GM23338 (cell line): Measurements from ENCODE around the gene CMSS1. TPM values are rescaled to one million over a fixed set of nuclear protein-coding genes. Genes with fewer than 3 reads are reported as not detected.

ENCODE experiments used
- ATAC-seq: fragments of 200-7000 bp; cut with Tn5 transposase; 3 replicates; pipeline ENCODE4 v1.9.1; 2020
- DNase-seq: peaks from one replicate; pipeline ENCODE4 v3.0.0-alpha.2; 2015; ENCODE audit warnings: low spot score
- H2AFZ ChIP-seq: fragments of 200-600 bp; sonication (generic); 2 replicates; pipeline ENCODE4 v1.8.0; 2016; ENCODE audit warnings: antibody characterized with exemption, mild to moderate bottlenecking, moderate library complexity
- H3F3A ChIP-seq: fragments of 200-600 bp; sonication (generic); replicated peaks from 2 replicates; pipeline ENCODE4 v1.8.0; 2017; ENCODE audit warnings: antibody characterized with exemption, mixed run types, low read depth
- H3K27ac ChIP-seq: fragments of 200-600 bp; sonication (generic); 2 replicates; pipeline ENCODE4 v1.6.1; 2016; ENCODE audit warnings: low read depth
- H3K27me3 ChIP-seq: fragments of 200-600 bp; sonication (generic); 2 replicates; pipeline ENCODE4 v1.8.0; 2016; ENCODE audit warnings: mild to moderate bottlenecking, mixed run types, moderate library complexity; ENCODE audit not compliant: insufficient read depth
- H3K36me3 ChIP-seq: fragments of 200-600 bp; sonication (generic); 2 replicates; pipeline ENCODE4 v1.8.0; 2016; ENCODE audit warnings: mild to moderate bottlenecking; ENCODE audit not compliant: insufficient read depth
- H3K4me1 ChIP-seq: fragments of 200-600 bp; sonication (generic); 2 replicates; pipeline ENCODE4 v1.8.0; 2016; ENCODE audit warnings: mild to moderate bottlenecking, moderate library complexity; ENCODE audit not compliant: insufficient read depth
- H3K4me2 ChIP-seq: fragments of 200-600 bp; sonication (generic); 2 replicates; pipeline ENCODE4 v1.7.1; 2017; ENCODE audit warnings: mixed run types
- H3K4me3 ChIP-seq: fragments of 200-600 bp; sonication (generic); 2 replicates; pipeline ENCODE4 v1.6.1; 2016; ENCODE audit warnings: mixed run types
- H3K79me2 ChIP-seq: fragments of 200-600 bp; sonication (generic); replicated peaks from 2 replicates; pipeline ENCODE4 v1.8.0; 2017; ENCODE audit warnings: mild to moderate bottlenecking; ENCODE audit not compliant: insufficient read depth
- H3K9me2 ChIP-seq: fragments of 200-600 bp; sonication (generic); 2 replicates; pipeline ENCODE4 v1.8.0; 2017; ENCODE audit not compliant: insufficient read depth
- H4K20me1 ChIP-seq: fragments of 200-600 bp; sonication (generic); replicated peaks from 2 replicates; pipeline ENCODE4 v1.8.0; 2017; ENCODE audit warnings: mild to moderate bottlenecking; ENCODE audit not compliant: insufficient read depth
- H3K27ac Mint-ChIP-seq: 2 replicates; pipeline ENCODE4 v1.8.0; 2020; ENCODE audit warnings: inconsistent platforms, mild to moderate bottlenecking, moderate library complexity, mixed read lengths
- H3K27me3 Mint-ChIP-seq: 3 replicates; pipeline ENCODE4 v1.8.0; 2022; ENCODE audit warnings: low read depth, mild to moderate bottlenecking, moderate library complexity, mixed read lengths, inconsistent platforms; ENCODE audit not compliant: insufficient read depth, poor library complexity
- H3K36me3 Mint-ChIP-seq: 3 replicates; pipeline ENCODE4 v1.8.0; 2021; ENCODE audit warnings: low read depth, mild to moderate bottlenecking, inconsistent platforms, moderate library complexity, mixed read lengths
- H3K4me1 Mint-ChIP-seq: 3 replicates; pipeline ENCODE4 v1.8.0; 2020; ENCODE audit warnings: mild to moderate bottlenecking, inconsistent platforms, mixed read lengths
- H3K4me3 Mint-ChIP-seq: 3 replicates; pipeline ENCODE4 v1.8.0; 2021; ENCODE audit warnings: moderate library complexity, mild to moderate bottlenecking, inconsistent platforms, mixed read lengths
- H3K9me3 Mint-ChIP-seq: 3 replicates; pipeline ENCODE4 v1.8.0; 2020; ENCODE audit warnings: moderate library complexity, mild to moderate bottlenecking, inconsistent platforms, mixed read lengths
- CREB1 ChIP-seq: fragments of 250-450 bp; sonication (Bioruptor Pico); IDR thresholded peaks from 2 replicates; pipeline ENCODE4 v1.5.0; 2020; ENCODE audit warnings: low read depth, mild to moderate bottlenecking, moderate library complexity
- EZH2 ChIP-seq: fragments of 200-600 bp; sonication (generic); IDR thresholded peaks from one replicate; pipeline ENCODE4 v1.8.0; 2017; ENCODE audit warnings: antibody characterized with exemption, mild to moderate bottlenecking, low read depth; ENCODE audit not compliant: unreplicated experiment
- EZH2phosphoT487 ChIP-seq: fragments of 200-600 bp; sonication (generic); IDR thresholded peaks from one replicate; pipeline ENCODE4 v1.8.1; 2018; ENCODE audit warnings: antibody characterized with exemption; ENCODE audit not compliant: unreplicated experiment
- JUNB ChIP-seq: IDR thresholded peaks from one replicate; pipeline ENCODE4 v1.6.1; 2016; ENCODE audit warnings: antibody characterized with exemption; ENCODE audit not compliant: unreplicated experiment
- NANOG ChIP-seq: IDR thresholded peaks from 2 replicates; pipeline ENCODE4 v1.6.1; 2016; ENCODE audit warnings: antibody characterized with exemption, borderline replicate concordance
- POLR2AphosphoS5 ChIP-seq: IDR thresholded peaks from 2 replicates; pipeline ENCODE4 v1.6.1; 2016; ENCODE audit warnings: antibody characterized with exemption, low read depth
- STAT1 ChIP-seq: IDR thresholded peaks from one replicate; pipeline ENCODE4 v1.6.1; 2016; ENCODE audit warnings: antibody characterized with exemption; ENCODE audit not compliant: unreplicated experiment
- ZNF114 ChIP-seq: fragments of 250-450 bp; sonication (Bioruptor Pico); IDR thresholded peaks from 2 replicates; pipeline ENCODE4 v1.5.0; 2020; ENCODE audit warnings: mild to moderate bottlenecking, moderate library complexity
- ZNF331 ChIP-seq: fragments of 250-450 bp; sonication (Bioruptor Pico); IDR thresholded peaks from 2 replicates; pipeline ENCODE4 v1.5.0; 2020; ENCODE audit warnings: low read depth, mild to moderate bottlenecking, moderate library complexity
- polyA plus RNA-seq: library from polyadenylated mRNA; unstranded; fragments of >200 nt; fragmentation: Nextera tagmentation; extraction: Ambion mirVana; gene quantifications from 2 replicates; pipeline ENCODE4 v1.2.1, GENCODE V29; 2016
- total RNA-seq: library from RNA; depleted of rRNA; stranded (reverse); fragments of >200 nt; shearing (Covaris generic); gene quantifications from 2 replicates; pipeline ENCODE4 v1.2.3, GENCODE V29; 2014
- TF ChIP-seq, protein P1 (sequence below): IDR thresholded peaks from 2 replicates; pipeline ENCODE4 v1.6.1; 2016; ENCODE audit warnings: antibody characterized with exemption
- TF ChIP-seq, protein P2 (sequence below): fragments of 250-450 bp; sonication (Bioruptor Pico); IDR thresholded peaks from 2 replicates; pipeline ENCODE4 v1.5.0; 2020; ENCODE audit warnings: mild to moderate bottlenecking, moderate library complexity
- TF ChIP-seq, protein P3 (sequence below): IDR thresholded peaks from one replicate; pipeline ENCODE4 v1.6.1; 2018; ENCODE audit warnings: antibody characterized with exemption; ENCODE audit not compliant: unreplicated experiment
- TF ChIP-seq, protein P4 (sequence below), 2 experiments: fragments of 200-600 bp in 1 of 2; sonication (generic) in 1 of 2; conservative IDR thresholded peaks; 2 replicates each; pipeline versions ENCODE4 v1.5.1 to v1.6.1; 2016 to 2017; ENCODE audit warnings: antibody characterized with exemption in 2 of 2, low read depth in 2 of 2, mild to moderate bottlenecking in 2 of 2, moderate library complexity in 1 of 2

The CMSS1 gene
- total and polyA plus RNA-seq, 2 experiments from 2014 or later: 39.4 to 187 TPM

DNA sequence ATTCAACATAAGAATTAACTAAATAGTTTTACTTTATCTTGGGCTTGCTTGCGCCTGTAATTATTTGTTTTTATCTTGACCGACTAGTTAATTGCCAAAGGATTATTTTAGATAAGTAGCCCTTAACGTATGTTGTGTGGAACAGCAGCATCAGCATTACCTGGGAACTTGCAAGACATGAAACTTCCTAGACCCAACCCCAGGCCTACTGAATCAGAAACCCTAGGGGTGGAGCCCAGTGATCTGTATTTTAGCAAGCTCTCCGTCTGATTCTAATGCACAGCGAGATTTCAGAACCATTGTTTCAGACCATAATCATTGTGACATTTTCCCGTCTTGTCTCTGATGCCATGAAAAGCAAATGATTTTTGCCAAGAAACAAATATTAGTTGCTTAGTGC lies 265.5 kb downstream of the CMSS1 start:
- H3K4me3 Mint-ChIP-seq: no peak overlapping the region
- no peaks in the 10 kb centered on the region for H3K36me3 Mint-ChIP-seq
- Histone ChIP-seq H3K36me3 (no peaks in the 10 kb centered on the region), H3K27me3 (no peaks in the 10 kb centered on the region), H4K20me1 (no peaks in the 10 kb centered on the region), H3K27ac (no peak overlapping the region), H3K9me2 (no peaks in the 10 kb centered on the region), H3K79me2 (no peaks in the 10 kb centered on the region), H2AFZ (no peak overlapping the region), H3K4me3 (no peak overlapping the region), H3K4me2 (no peak overlapping the region), H3F3A (no peaks in the 10 kb centered on the region), H3K4me1 (peaks cover 10% of the 10 kb centered on the region; the same call in 1 of the 2 replicates)
- TF ChIP-seq, protein P1, sequence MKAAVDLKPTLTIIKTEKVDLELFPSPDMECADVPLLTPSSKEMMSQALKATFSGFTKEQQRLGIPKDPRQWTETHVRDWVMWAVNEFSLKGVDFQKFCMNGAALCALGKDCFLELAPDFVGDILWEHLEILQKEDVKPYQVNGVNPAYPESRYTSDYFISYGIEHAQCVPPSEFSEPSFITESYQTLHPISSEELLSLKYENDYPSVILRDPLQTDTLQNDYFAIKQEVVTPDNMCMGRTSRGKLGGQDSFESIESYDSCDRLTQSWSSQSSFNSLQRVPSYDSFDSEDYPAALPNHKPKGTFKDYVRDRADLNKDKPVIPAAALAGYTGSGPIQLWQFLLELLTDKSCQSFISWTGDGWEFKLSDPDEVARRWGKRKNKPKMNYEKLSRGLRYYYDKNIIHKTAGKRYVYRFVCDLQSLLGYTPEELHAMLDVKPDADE: no peak
- TF ChIP-seq CREB1 (CRISPR knock-in tag): no peak
- TF ChIP-seq JUNB: no peak
- TF ChIP-seq STAT1: no peak
- no peak for TF ChIP-seq EZH2
- TF ChIP-seq, protein P2, sequence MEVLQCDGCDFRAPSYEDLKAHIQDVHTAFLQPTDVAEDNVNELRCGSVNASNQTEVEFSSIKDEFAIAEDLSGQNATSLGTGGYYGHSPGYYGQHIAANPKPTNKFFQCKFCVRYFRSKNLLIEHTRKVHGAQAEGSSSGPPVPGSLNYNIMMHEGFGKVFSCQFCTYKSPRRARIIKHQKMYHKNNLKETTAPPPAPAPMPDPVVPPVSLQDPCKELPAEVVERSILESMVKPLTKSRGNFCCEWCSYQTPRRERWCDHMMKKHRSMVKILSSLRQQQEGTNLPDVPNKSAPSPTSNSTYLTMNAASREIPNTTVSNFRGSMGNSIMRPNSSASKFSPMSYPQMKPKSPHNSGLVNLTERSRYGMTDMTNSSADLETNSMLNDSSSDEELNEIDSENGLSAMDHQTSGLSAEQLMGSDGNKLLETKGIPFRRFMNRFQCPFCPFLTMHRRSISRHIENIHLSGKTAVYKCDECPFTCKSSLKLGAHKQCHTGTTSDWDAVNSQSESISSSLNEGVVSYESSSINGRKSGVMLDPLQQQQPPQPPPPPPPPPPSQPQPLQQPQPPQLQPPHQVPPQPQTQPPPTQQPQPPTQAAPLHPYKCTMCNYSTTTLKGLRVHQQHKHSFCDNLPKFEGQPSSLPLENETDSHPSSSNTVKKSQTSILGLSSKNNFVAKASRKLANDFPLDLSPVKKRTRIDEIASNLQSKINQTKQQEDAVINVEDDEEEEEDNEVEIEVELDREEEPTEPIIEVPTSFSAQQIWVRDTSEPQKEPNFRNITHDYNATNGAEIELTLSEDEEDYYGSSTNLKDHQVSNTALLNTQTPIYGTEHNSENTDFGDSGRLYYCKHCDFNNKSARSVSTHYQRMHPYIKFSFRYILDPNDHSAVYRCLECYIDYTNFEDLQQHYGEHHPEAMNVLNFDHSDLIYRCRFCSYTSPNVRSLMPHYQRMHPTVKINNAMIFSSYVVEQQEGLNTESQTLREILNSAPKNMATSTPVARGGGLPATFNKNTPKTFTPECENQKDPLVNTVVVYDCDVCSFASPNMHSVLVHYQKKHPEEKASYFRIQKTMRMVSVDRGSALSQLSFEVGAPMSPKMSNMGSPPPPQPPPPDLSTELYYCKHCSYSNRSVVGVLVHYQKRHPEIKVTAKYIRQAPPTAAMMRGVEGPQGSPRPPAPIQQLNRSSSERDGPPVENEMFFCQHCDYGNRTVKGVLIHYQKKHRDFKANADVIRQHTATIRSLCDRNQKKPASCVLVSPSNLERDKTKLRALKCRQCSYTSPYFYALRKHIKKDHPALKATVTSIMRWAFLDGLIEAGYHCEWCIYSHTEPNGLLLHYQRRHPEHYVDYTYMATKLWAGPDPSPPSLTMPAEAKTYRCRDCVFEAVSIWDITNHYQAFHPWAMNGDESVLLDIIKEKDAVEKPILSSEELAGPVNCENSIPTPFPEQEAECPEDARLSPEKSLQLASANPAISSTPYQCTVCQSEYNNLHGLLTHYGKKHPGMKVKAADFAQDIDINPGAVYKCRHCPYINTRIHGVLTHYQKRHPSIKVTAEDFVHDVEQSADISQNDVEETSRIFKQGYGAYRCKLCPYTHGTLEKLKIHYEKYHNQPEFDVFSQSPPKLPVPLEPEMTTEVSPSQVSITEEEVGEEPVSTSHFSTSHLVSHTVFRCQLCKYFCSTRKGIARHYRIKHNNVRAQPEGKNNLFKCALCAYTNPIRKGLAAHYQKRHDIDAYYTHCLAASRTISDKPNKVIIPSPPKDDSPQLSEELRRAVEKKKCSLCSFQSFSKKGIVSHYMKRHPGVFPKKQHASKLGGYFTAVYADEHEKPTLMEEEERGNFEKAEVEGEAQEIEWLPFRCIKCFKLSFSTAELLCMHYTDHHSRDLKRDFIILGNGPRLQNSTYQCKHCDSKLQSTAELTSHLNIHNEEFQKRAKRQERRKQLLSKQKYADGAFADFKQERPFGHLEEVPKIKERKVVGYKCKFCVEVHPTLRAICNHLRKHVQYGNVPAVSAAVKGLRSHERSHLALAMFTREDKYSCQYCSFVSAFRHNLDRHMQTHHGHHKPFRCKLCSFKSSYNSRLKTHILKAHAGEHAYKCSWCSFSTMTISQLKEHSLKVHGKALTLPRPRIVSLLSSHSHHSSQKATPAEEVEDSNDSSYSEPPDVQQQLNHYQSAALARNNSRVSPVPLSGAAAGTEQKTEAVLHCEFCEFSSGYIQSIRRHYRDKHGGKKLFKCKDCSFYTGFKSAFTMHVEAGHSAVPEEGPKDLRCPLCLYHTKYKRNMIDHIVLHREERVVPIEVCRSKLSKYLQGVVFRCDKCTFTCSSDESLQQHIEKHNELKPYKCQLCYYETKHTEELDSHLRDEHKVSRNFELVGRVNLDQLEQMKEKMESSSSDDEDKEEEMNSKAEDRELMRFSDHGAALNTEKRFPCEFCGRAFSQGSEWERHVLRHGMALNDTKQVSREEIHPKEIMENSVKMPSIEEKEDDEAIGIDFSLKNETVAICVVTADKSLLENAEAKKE (CRISPR knock-in tag): no peak
- TF ChIP-seq NANOG: no peak
- TF ChIP-seq ZNF114 (CRISPR knock-in tag): no peak
- no peak for TF ChIP-seq EZH2phosphoT487
- no peak for TF ChIP-seq POLR2AphosphoS5
- TF ChIP-seq, protein P3, sequence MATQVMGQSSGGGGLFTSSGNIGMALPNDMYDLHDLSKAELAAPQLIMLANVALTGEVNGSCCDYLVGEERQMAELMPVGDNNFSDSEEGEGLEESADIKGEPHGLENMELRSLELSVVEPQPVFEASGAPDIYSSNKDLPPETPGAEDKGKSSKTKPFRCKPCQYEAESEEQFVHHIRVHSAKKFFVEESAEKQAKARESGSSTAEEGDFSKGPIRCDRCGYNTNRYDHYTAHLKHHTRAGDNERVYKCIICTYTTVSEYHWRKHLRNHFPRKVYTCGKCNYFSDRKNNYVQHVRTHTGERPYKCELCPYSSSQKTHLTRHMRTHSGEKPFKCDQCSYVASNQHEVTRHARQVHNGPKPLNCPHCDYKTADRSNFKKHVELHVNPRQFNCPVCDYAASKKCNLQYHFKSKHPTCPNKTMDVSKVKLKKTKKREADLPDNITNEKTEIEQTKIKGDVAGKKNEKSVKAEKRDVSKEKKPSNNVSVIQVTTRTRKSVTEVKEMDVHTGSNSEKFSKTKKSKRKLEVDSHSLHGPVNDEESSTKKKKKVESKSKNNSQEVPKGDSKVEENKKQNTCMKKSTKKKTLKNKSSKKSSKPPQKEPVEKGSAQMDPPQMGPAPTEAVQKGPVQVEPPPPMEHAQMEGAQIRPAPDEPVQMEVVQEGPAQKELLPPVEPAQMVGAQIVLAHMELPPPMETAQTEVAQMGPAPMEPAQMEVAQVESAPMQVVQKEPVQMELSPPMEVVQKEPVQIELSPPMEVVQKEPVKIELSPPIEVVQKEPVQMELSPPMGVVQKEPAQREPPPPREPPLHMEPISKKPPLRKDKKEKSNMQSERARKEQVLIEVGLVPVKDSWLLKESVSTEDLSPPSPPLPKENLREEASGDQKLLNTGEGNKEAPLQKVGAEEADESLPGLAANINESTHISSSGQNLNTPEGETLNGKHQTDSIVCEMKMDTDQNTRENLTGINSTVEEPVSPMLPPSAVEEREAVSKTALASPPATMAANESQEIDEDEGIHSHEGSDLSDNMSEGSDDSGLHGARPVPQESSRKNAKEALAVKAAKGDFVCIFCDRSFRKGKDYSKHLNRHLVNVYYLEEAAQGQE: no peak
- TF ChIP-seq ZNF331 (CRISPR knock-in tag): no peak
- TF ChIP-seq, protein P4, sequence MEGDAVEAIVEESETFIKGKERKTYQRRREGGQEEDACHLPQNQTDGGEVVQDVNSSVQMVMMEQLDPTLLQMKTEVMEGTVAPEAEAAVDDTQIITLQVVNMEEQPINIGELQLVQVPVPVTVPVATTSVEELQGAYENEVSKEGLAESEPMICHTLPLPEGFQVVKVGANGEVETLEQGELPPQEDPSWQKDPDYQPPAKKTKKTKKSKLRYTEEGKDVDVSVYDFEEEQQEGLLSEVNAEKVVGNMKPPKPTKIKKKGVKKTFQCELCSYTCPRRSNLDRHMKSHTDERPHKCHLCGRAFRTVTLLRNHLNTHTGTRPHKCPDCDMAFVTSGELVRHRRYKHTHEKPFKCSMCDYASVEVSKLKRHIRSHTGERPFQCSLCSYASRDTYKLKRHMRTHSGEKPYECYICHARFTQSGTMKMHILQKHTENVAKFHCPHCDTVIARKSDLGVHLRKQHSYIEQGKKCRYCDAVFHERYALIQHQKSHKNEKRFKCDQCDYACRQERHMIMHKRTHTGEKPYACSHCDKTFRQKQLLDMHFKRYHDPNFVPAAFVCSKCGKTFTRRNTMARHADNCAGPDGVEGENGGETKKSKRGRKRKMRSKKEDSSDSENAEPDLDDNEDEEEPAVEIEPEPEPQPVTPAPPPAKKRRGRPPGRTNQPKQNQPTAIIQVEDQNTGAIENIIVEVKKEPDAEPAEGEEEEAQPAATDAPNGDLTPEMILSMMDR (conservative IDR thresholded peaks at IDR 0.05; ENCODE audit: low read depth in 2 of 2): no peak
- H3K27ac Mint-ChIP-seq: no peak overlapping the region
- no peak for ATAC-seq
- no peak for DNase-seq
- H3K9me3 Mint-ChIP-seq: no peaks in the 10 kb centered on the region
- H3K27me3 Mint-ChIP-seq: no peaks in the 10 kb centered on the region
- H3K4me1 Mint-ChIP-seq: peaks cover 18% of the 10 kb centered on the region
